EH (cell line): Measurements from ENCODE around the gene CABP2.
A peak's percentile ranks its signal among the peaks of the same experiment; 100 is the strongest.
"Not testable (repeated sequence)": the region's sequence is repeated elsewhere in the genome, so short reads cannot be mapped to it uniquely, and the experiment has no call there.

Experiments used
- DNase-seq: peaks from one replicate; pipeline ENCODE4 v3.0.0-alpha.2; 2015; ENCODE audit warnings: low read depth

Gene CABP2

GRCh38 chr11:67538823-67539505 lies 15.7 kb upstream of the CABP2 start:
- no peak for DNase-seq

- DNase-seq: peak; percentile 58
Measured at GRCh38 chr11:67538306-67538705, 15.1 kb upstream of the CABP2 start.

- DNase-seq: no peak
Measured at GRCh38 chr11:67535561-67535960, 12.3 kb upstream of the CABP2 start.

GRCh38 chr11:67534070-67534679 lies 10.9 kb upstream of the CABP2 start:
- DNase-seq: no peak

- DNase-seq: no peak
Measured at GRCh38 chr11:67532889-67533288, 9.6 kb upstream of the CABP2 start.

GRCh38 chr11:67530282-67530592 lies 7.0 kb upstream of the CABP2 start:
- no peak for DNase-seq

- DNase-seq: no peak
Measured at GRCh38 chr11:67528376-67528775, 5.1 kb upstream of the CABP2 start.

- no peak for DNase-seq
Measured at GRCh38 chr11:67525275-67525976, 2.2 kb upstream of the CABP2 start.

- no peak for DNase-seq
Measured at GRCh38 chr11:67524480-67524808, 1.2 kb upstream of the CABP2 start.

GRCh38 chr11:67523556-67524479 lies 572 bp upstream of the CABP2 start:
- no peak for DNase-seq

- DNase-seq: no peak
Measured at GRCh38 chr11:67522338-67522737, 908 bp downstream of the CABP2 start.

GRCh38 chr11:67521924-67522323 lies 1.3 kb downstream of the CABP2 start:
- no peak for DNase-seq

GRCh38 chr11:67520856-67521824 lies 2.1 kb downstream of the CABP2 start:
- DNase-seq: no peak

GRCh38 chr11:67519726-67520125 lies 3.5 kb downstream of the CABP2 start:
- DNase-seq: no peak

- no peak for DNase-seq
Measured at GRCh38 chr11:67517784-67518552, 5.3 kb downstream of the CABP2 start.

GRCh38 chr11:67516806-67517205 lies 6.4 kb downstream of the CABP2 start:
- no peak for DNase-seq

GRCh38 chr11:67514116-67514515 lies 9.1 kb downstream of the CABP2 start:
- DNase-seq: no peak

- not testable (repeated sequence) for DNase-seq
Measured at GRCh38 chr11:67511558-67511957, 11.7 kb downstream of the CABP2 start.

- peak; percentile 49 for DNase-seq
Measured at GRCh38 chr11:67510023-67510345, 13.3 kb downstream of the CABP2 start.

- peak; percentile 96 for DNase-seq
Measured at GRCh38 chr11:67508486-67509121, 14.6 kb downstream of the CABP2 start.
